Nephron progenitor cell (in vitro differentiated cells): Measurements from ENCODE around the gene SRGN.

Experiments
- DNase-seq: peaks from one replicate; pipeline ENCODE4 v3.0.0; 2021
- H3K27ac Mint-ChIP-seq: 2 replicates; pipeline ENCODE4 v1.8.0; 2021; ENCODE audit warnings: mild to moderate bottlenecking, moderate library complexity, mixed read lengths
- H3K27me3 Mint-ChIP-seq: 2 replicates; pipeline ENCODE4 v1.8.0; 2021; ENCODE audit warnings: mild to moderate bottlenecking, low read depth, mixed read lengths; ENCODE audit not compliant: poor library complexity
- H3K36me3 Mint-ChIP-seq: 2 replicates; pipeline ENCODE4 v1.8.0; 2021; ENCODE audit warnings: low read depth, mixed read lengths
- H3K4me1 Mint-ChIP-seq: 2 replicates; pipeline ENCODE4 v1.8.0; 2021; ENCODE audit warnings: mixed read lengths
- H3K4me3 Mint-ChIP-seq: 2 replicates; pipeline ENCODE4 v1.8.0; 2021; ENCODE audit warnings: mild to moderate bottlenecking, moderate library complexity, mixed read lengths
- H3K9me3 Mint-ChIP-seq: 2 replicates; pipeline ENCODE4 v1.8.0; 2021; ENCODE audit warnings: mild to moderate bottlenecking, moderate library complexity, mixed read lengths
- TF ChIP-seq, protein P1 (sequence below): fragments of 200-600 bp; sonication (generic); IDR thresholded peaks from 2 replicates; pipeline ENCODE4 v1.5.0; 2021; ENCODE audit warnings: antibody characterized with exemption

SRGN gene

DNA sequence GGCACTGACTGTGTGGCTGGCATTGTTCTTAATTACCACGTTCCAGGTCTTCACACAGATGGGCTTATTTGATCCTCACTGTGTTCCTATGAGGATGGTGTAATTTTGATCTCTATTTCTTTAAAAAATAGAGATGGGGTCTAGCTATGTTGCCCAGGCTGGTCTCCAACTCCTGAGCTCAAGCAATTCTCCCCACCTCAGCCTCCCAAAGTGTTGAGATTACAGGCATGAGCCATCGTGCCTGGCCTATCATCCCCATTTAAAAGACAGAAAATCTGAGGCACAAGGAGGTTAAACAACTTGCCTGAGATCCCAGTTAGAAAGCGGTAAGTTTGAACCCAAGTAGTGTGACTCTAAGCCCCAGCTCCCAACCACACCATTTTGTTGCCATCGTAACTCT, 17.0 kb upstream of the SRGN start:
- H3K9me3 Mint-ChIP-seq: no peaks in the 10 kb centered on the region
- H3K4me1 Mint-ChIP-seq: no peaks in the 10 kb centered on the region

DNA sequence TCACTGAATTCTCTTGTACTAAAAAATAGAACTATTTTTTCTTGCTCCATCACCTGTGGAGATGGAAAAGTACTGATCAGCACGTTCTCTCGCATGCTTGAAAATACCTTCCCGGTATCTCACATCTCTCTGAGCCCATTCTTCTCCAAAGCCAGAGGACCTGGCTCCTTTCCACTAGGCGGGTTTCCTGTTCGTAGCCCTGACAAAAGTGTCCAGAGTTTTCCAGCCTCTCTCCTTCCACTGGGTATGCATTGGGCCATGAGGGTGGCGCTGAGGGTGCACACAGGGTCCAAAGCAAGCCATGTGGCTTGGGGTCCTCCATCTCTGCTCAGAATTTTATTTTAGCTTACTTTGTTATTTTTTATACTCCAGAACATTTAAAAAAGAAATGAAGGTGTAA, 16.3 kb upstream of the SRGN start:
- no peak overlapping the region for H3K27ac Mint-ChIP-seq
- DNase-seq: no peak

More for the DNA sequence above, 17.0 kb upstream of the SRGN start:
- Mint-ChIP-seq H3K36me3 (no peaks in the 10 kb centered on the region), H3K27me3 (peaks cover 7% of the 10 kb centered on the region), H3K27ac (no peak overlapping the region), H3K4me3 (no peak overlapping the region)
- DNase-seq: no peak
- TF ChIP-seq, protein P1, sequence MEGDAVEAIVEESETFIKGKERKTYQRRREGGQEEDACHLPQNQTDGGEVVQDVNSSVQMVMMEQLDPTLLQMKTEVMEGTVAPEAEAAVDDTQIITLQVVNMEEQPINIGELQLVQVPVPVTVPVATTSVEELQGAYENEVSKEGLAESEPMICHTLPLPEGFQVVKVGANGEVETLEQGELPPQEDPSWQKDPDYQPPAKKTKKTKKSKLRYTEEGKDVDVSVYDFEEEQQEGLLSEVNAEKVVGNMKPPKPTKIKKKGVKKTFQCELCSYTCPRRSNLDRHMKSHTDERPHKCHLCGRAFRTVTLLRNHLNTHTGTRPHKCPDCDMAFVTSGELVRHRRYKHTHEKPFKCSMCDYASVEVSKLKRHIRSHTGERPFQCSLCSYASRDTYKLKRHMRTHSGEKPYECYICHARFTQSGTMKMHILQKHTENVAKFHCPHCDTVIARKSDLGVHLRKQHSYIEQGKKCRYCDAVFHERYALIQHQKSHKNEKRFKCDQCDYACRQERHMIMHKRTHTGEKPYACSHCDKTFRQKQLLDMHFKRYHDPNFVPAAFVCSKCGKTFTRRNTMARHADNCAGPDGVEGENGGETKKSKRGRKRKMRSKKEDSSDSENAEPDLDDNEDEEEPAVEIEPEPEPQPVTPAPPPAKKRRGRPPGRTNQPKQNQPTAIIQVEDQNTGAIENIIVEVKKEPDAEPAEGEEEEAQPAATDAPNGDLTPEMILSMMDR: no peak

DNA sequence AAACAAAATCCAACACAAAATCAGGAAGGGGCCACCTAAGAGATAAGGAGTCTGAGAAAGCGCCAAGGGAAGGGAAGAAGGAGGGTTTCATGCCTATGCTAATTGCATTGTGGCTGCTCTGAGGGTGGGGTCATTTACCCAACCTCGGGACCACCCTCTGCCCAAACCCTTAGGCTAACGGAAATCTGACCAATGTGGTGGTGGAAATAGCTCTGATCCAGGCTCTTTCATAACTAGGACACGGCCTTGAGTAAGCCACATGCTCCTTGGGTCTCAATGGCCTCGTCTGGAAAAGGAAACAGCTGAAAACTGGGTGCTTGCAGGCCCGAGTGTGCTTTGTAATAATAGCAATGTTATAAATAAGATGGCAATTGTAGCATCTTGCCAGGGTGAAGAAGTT, 14.9 kb upstream of the SRGN start:
- no peak for DNase-seq
- H3K27ac Mint-ChIP-seq: no peak overlapping the region
- H3K9me3 Mint-ChIP-seq: no peaks in the 10 kb centered on the region

More for the DNA sequence above, 16.3 kb upstream of the SRGN start:
- TF ChIP-seq, protein P1: no peak
- Mint-ChIP-seq H3K36me3 (no peaks in the 10 kb centered on the region), H3K9me3 (no peaks in the 10 kb centered on the region), H3K4me1 (no peaks in the 10 kb centered on the region), H3K4me3 (no peak overlapping the region), H3K27me3 (peaks cover 7% of the 10 kb centered on the region)

DNA sequence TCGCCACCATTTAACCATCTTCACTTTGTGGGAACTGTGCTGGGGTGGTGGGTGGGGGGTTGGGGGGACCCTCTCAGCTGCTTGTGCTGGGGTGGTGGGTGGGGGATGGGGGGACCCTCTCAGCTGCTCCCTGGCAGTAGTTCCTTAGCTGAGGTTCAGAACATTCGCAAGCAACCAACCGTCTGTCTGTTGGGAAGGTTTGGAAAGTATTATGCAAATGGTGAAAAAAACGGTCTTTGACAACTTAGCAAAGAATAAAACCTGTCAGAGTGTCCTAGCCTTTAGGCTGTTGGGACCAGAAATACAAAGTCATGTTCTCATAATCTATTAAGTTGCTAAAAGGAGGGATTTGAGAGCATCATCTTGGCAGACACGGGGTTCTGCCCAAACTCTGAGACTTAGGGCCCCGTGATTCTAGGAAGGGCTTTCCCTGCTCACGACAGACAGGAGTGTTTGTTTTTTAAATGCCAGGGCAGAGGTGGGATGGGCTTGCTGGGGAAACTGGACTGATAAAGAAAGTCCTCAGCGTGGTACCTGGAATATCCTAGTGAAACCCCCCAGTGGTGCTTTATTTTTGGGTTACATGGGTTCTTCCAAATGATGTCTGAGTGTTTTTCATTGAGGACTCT, 14.1 kb upstream of the SRGN start:
- H3K27ac Mint-ChIP-seq: no peak overlapping the region
- no peaks in the 10 kb centered on the region for H3K36me3 Mint-ChIP-seq
- no peaks in the 10 kb centered on the region for H3K4me1 Mint-ChIP-seq
- DNase-seq: no peak
- peaks cover 7% of the 10 kb centered on the region for H3K27me3 Mint-ChIP-seq
- H3K9me3 Mint-ChIP-seq: no peaks in the 10 kb centered on the region
- TF ChIP-seq, protein P1: no peak
- H3K4me3 Mint-ChIP-seq: no peak overlapping the region

More for the DNA sequence above, 14.9 kb upstream of the SRGN start:
- Mint-ChIP-seq H3K4me3 (no peak overlapping the region), H3K4me1 (no peaks in the 10 kb centered on the region), H3K27me3 (peaks cover 7% of the 10 kb centered on the region), H3K36me3 (no peaks in the 10 kb centered on the region)
- TF ChIP-seq, protein P1: no peak

DNA sequence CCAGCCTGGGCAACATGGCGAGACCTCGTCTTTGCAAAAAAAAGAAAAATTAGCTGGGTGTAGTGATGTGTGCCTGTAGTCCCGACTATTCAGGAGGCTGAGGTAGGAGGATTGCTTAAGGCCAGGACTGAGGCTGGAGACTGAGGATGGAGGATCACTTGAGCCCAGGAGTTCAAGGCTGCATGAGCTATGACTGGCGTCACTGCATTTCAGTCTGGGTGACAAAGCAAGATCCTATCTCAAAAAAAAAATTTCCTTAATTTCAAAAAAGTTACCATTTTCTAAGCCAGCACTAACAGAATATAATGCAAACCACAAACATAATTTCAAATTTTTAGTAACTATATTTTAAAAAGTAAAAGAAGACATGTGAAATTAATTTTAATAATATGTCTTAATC, 13.4 kb upstream of the SRGN start:
- H3K9me3 Mint-ChIP-seq: no peaks in the 10 kb centered on the region
- DNase-seq: no peak
- H3K36me3 Mint-ChIP-seq: no peaks in the 10 kb centered on the region
- H3K27me3 Mint-ChIP-seq: peaks cover 9% of the 10 kb centered on the region
- H3K27ac Mint-ChIP-seq: no peak overlapping the region
- H3K4me1 Mint-ChIP-seq: no peaks in the 10 kb centered on the region
- no peak overlapping the region for H3K4me3 Mint-ChIP-seq
- TF ChIP-seq, protein P1: no peak

DNA sequence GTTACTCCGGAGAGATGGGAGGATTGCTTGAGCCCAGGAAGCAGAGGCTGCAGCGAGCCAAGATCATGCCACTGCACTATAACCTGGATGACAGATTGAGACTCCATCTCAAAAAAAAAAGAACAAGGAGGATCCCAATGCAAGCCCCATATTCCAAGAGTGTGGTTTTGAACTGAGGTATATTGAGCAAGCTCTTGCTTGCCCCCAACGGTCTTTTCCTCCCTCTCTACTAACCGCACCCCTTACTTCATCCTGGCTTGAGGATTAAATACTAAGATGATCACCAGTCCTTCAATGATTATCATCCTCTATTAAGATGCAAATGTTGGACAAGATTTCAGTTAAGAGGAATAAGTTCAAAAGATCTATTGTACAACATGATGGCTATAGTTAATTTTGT, 12.5 kb upstream of the SRGN start:
- DNase-seq: no peak
- TF ChIP-seq, protein P1: no peak
- Mint-ChIP-seq H3K36me3 (no peaks in the 10 kb centered on the region), H3K4me1 (no peaks in the 10 kb centered on the region), H3K4me3 (no peak overlapping the region), H3K27ac (no peak overlapping the region), H3K27me3 (peaks cover 14% of the 10 kb centered on the region), H3K9me3 (no peaks in the 10 kb centered on the region)
